Effector memory CD4-positive, alpha-beta T cell (primary cell): ENCODE data around the gene PSMB7.

Source experiments
- DNase-seq, 3 donors: peaks; one replicate each; pipeline ENCODE4 v3.0.0-alpha.2; 2020
- H3K27ac ChIP-seq: 2 replicates; pipeline ENCODE4 v1.7.0; 2013; ENCODE audit warnings: mild to moderate bottlenecking, low read length, moderate library complexity; ENCODE audit not compliant: insufficient read depth, poor library complexity, severe bottlenecking
- H3K27me3 ChIP-seq: replicated peaks from 2 replicates; pipeline ENCODE4 v1.7.0; 2013; ENCODE audit warnings: mild to moderate bottlenecking, low read length; ENCODE audit not compliant: insufficient read depth, control insufficient read depth, poor library complexity, severe bottlenecking
- H3K36me3 ChIP-seq: 2 replicates; pipeline ENCODE4 v1.7.0; 2013; ENCODE audit warnings: mild to moderate bottlenecking, low read length, moderate library complexity; ENCODE audit not compliant: control insufficient read depth, insufficient read depth
- H3K4me1 ChIP-seq: 2 replicates; pipeline ENCODE4 v1.7.0; 2013; ENCODE audit warnings: low read length, mild to moderate bottlenecking; ENCODE audit not compliant: control insufficient read depth, insufficient read depth, poor library complexity, severe bottlenecking
- H3K4me3 ChIP-seq: 2 replicates; pipeline ENCODE4 v1.7.0; 2013; ENCODE audit warnings: low read length, low read depth, mild to moderate bottlenecking; ENCODE audit not compliant: insufficient read depth, poor library complexity, severe bottlenecking
- H3K9me3 ChIP-seq: 2 replicates; pipeline ENCODE4 v1.7.0; 2013; ENCODE audit warnings: mild to moderate bottlenecking, low read length, moderate library complexity; ENCODE audit not compliant: control insufficient read depth

Gene PSMB7

DNA sequence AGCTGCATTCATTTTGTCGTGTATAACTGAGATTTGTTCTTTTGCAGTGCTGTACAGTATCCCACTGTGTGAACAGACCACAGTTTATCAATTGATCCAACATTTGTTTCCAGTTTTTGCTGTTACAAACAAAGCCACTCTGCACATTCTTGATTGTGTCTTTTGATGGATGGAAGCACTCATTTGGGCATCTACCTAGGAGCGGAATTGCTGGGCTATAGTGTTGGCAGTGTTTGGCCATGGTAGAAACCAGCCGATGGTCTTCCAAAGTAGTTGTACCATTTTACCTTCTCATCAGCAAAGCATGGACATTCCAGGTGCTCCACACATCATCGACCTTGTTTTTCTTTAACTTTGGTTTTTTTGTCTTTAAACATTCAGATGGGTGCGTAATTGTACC lies 77.7 kb downstream of the PSMB7 start:
- H3K4me1 ChIP-seq: no peaks in the 10 kb centered on the region
- no peaks in the 10 kb centered on the region for H3K9me3 ChIP-seq
- H3K27me3 ChIP-seq: no peaks in the 10 kb centered on the region
- no peak overlapping the region for H3K27ac ChIP-seq
- no peaks in the 10 kb centered on the region for H3K36me3 ChIP-seq
- H3K4me3 ChIP-seq: no peak overlapping the region
- no peak for DNase-seq

DNA sequence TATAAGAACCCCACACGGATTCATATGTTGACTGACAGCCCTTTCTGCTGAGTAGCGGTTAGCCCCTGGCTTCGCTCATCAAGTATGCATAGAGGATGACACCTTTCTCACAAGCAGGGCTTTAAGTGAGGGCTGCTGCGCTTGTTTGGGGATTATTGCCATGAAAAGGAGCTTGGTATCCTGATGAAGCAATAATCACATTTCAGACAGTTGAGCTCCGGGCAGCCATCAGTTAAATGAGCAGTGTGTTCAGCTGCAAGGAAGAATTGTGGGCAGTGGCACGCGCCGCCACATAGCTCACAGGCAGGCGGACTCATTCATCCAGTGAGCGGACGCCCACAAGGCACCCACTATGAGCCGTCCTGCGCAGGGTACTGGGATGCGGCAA lies 79.9 kb downstream of the PSMB7 start:
- Histone ChIP-seq H3K4me1 (no peaks in the 10 kb centered on the region), H3K9me3 (no peaks in the 10 kb centered on the region), H3K27ac (no peak overlapping the region), H3K4me3 (no peak overlapping the region), H3K27me3 (no peaks in the 10 kb centered on the region), H3K36me3 (no peaks in the 10 kb centered on the region)
- no peak for DNase-seq

DNA sequence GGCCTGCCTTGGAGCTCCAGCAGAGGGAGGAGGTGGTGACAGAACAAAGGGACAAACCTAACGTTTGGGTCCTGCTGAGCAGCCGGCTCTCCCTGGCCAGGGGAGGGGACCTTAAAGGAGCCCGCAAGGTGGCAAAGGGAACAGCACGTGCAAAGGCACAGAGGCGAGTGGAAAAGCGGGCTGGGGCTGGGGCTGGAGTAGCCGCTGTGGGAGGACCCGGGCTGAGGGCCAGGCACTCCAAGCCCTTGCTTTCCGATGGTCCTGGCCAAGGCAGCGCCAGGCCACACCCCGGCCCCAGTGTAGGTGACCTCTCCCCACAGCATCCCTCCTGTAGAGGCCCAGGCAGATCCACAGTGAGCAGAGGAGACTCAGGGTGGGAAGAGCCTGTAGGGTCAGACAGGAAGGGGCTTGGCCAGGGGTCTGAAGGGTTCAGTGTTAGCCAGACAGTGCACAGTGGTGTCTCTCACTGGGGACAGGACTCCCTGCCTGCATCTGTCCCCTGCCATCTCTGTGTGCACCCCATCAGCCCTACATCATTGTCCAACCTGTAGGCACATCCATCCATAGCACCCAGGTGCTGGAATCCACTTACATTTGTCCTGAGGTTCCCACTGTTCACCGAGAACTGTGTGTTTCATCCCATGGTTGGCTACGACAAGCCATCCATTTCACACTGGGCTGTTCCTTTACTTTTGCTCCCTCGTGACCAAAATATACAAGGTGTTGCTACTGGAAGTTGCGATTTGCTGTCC lies 80.5 kb downstream of the PSMB7 start:
- H3K36me3 ChIP-seq: no peaks in the 10 kb centered on the region
- H3K9me3 ChIP-seq: no peaks in the 10 kb centered on the region
- no peaks in the 10 kb centered on the region for H3K4me1 ChIP-seq
- no peak overlapping the region for H3K27ac ChIP-seq
- H3K4me3 ChIP-seq: no peak overlapping the region
- H3K27me3 ChIP-seq: no peaks in the 10 kb centered on the region
- DNase-seq: no peak

DNA sequence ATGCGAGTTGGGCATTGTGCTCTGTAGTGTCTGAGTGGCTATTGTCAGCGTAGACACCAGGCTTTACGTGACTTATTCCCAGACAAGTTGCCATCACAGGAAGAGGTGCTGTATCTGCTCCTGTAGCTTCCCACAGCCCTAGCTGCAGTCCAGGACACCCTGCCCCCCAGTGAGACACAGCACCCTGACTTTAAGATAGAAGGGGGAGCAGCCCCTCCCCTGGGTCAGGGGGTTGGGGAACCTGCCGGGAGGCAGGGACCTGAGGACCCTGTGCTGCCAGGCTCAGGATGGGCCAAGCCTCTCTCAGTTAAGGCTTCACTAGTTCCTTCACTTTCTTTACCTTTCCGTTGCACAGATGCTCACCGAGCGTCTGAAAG lies 82.1 kb downstream of the PSMB7 start:
- H3K4me1 ChIP-seq: no peaks in the 10 kb centered on the region
- no peak overlapping the region for H3K4me3 ChIP-seq
- no peak overlapping the region for H3K27ac ChIP-seq
- no peaks in the 10 kb centered on the region for H3K27me3 ChIP-seq
- no peaks in the 10 kb centered on the region for H3K9me3 ChIP-seq
- DNase-seq: no peak
- no peaks in the 10 kb centered on the region for H3K36me3 ChIP-seq

GRCh38 chr9:124332361-124333202 lies 82.7 kb downstream of the PSMB7 start:
- Histone ChIP-seq H3K4me3 (no peak overlapping the region), H3K9me3 (no peaks in the 10 kb centered on the region), H3K4me1 (no peaks in the 10 kb centered on the region), H3K36me3 (no peaks in the 10 kb centered on the region), H3K27ac (no peak overlapping the region), H3K27me3 (no peaks in the 10 kb centered on the region)
- no peak for DNase-seq

GRCh38 chr9:124331580-124331979 lies 83.7 kb downstream of the PSMB7 start:
- no peaks in the 10 kb centered on the region for H3K27me3 ChIP-seq
- H3K27ac ChIP-seq: no peak overlapping the region
- H3K36me3 ChIP-seq: no peaks in the 10 kb centered on the region
- DNase-seq: no peak
- no peaks in the 10 kb centered on the region for H3K4me1 ChIP-seq
- no peak overlapping the region for H3K4me3 ChIP-seq
- no peaks in the 10 kb centered on the region for H3K9me3 ChIP-seq

DNA sequence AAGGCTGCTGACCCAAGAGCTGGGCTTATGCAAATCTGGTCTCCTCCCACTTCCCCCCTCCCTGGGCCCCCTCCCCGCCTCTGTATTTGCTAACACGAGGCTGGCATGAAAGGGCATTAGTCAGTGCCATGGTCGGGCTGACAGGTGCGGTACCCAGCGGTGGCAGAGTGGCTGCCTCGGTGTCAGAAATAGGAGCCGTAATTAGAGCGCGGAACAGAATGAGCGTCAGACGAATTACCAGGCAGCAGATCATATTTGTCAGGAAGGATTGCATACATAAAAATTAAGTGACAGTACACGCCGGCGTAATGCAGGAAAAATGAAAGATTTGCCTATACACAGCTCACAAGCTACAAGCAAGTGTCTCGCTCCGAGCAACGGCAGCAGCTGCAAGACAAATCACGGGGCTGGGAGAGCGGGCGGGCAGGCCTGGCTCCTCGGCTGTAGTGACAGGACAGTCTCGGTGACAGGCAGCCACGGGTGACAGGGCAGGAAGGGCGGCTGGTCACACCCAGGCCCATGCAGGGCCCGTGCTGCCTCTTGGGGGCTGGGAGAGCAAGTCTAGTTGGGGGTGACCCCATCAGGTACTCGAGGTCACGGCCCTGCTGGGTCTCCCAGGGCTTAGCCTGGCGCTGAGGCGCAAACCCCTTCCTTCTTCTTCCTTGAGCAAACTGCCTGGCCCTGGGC lies 85.1 kb downstream of the PSMB7 start:
- no peaks in the 10 kb centered on the region for H3K4me1 ChIP-seq
- no peak overlapping the region for H3K4me3 ChIP-seq
- H3K9me3 ChIP-seq: no peaks in the 10 kb centered on the region
- no peak overlapping the region for H3K27ac ChIP-seq
- no peak for DNase-seq
- H3K36me3 ChIP-seq: no peaks in the 10 kb centered on the region
- no peaks in the 10 kb centered on the region for H3K27me3 ChIP-seq

- H3K4me1 ChIP-seq: no peaks in the 10 kb centered on the region
- no peaks in the 10 kb centered on the region for H3K27me3 ChIP-seq
- H3K36me3 ChIP-seq: no peaks in the 10 kb centered on the region
- H3K4me3 ChIP-seq: no peak overlapping the region
- no peaks in the 10 kb centered on the region for H3K9me3 ChIP-seq
- DNase-seq: no peak
- no peak overlapping the region for H3K27ac ChIP-seq
These were observed 85.9 kb downstream of the PSMB7 start for GRCh38 chr9:124329206-124329792.

DNA sequence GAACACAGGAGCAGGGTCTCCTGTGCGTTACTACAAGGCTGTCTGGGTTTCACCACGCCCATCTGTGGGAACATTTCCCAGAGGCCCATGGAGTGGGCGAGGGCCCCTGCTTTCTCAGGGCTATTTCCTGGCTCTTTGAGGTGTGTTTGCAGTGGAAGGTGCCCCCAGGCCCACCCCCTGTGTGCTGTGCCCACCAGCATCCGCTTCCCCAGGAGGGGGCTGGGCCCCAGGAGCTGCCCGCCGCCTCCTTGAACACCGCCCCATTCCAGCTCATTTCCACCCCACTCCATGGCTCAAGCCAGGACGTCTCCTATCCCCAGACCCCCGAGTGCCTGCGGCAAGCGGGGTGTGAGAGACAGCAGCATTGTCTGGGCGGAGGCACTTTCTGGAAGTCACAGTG lies 87.0 kb downstream of the PSMB7 start:
- no peaks in the 10 kb centered on the region for H3K36me3 ChIP-seq
- H3K27me3 ChIP-seq: no peaks in the 10 kb centered on the region
- H3K4me3 ChIP-seq: no peak overlapping the region
- DNase-seq: no peak
- H3K4me1 ChIP-seq: no peaks in the 10 kb centered on the region
- H3K27ac ChIP-seq: no peak overlapping the region
- no peaks in the 10 kb centered on the region for H3K9me3 ChIP-seq
